H9 (cell line): ENCODE data around the gene PNKD. TPM values are rescaled to one million over a fixed set of nuclear protein-coding genes. Genes with fewer than 3 reads are reported as not detected.

ENCODE experiments used
- DNase-seq: peaks from one replicate; pipeline ENCODE4 v3.0.0-alpha.2; 2017
- H2AFZ ChIP-seq: one replicate; pipeline ENCODE4 v1.6.1; 2013; ENCODE audit warnings: mild to moderate bottlenecking, low read length, control low read depth, moderate library complexity
- H2AK5ac ChIP-seq: 2 replicates; pipeline ENCODE4 v1.6.1; 2013; ENCODE audit warnings: low read length, control low read depth, mixed read lengths; ENCODE audit not compliant: insufficient read length
- H2BK120ac ChIP-seq: one replicate; pipeline ENCODE4 v1.6.1; 2013; ENCODE audit warnings: low read depth, mild to moderate bottlenecking, low read length, control low read depth, inconsistent platforms; ENCODE audit not compliant: poor library complexity, severe bottlenecking
- H2BK12ac ChIP-seq: 2 replicates; pipeline ENCODE4 v1.6.1; 2013; ENCODE audit warnings: low read length, control low read depth, mixed read lengths, low read depth; ENCODE audit not compliant: insufficient read length
- H2BK15ac ChIP-seq: 2 replicates; pipeline ENCODE4 v1.6.1; 2013; ENCODE audit warnings: low read depth, low read length, control low read depth
- H2BK20ac ChIP-seq: one replicate; pipeline ENCODE4 v1.6.1; 2013; ENCODE audit warnings: low read depth, mild to moderate bottlenecking, low read length, control low read depth, inconsistent platforms; ENCODE audit not compliant: poor library complexity, severe bottlenecking
- H2BK5ac ChIP-seq: 2 replicates; pipeline ENCODE4 v1.6.1; 2013; ENCODE audit warnings: low read length, control low read depth, mixed read lengths; ENCODE audit not compliant: insufficient read length
- H3K14ac ChIP-seq: 2 replicates; pipeline ENCODE4 v1.6.1; 2013; ENCODE audit warnings: low read length, control low read depth; ENCODE audit not compliant: insufficient read depth
- H3K18ac ChIP-seq: 2 replicates; pipeline ENCODE4 v1.6.1; 2013; ENCODE audit warnings: low read depth, mild to moderate bottlenecking, mixed read lengths, low read length, control low read depth; ENCODE audit not compliant: insufficient read length
- H3K23ac ChIP-seq: 2 replicates; pipeline ENCODE4 v1.6.1; 2013; ENCODE audit warnings: low read length, control low read depth, mixed read lengths, low read depth; ENCODE audit not compliant: insufficient read length
- H3K23me2 ChIP-seq: 2 replicates; pipeline ENCODE4 v1.6.1; 2013; ENCODE audit warnings: low read depth, mild to moderate bottlenecking, mixed read lengths, low read length, control low read depth; ENCODE audit not compliant: insufficient read length, poor library complexity, severe bottlenecking
- H3K27ac ChIP-seq: 2 replicates; pipeline ENCODE4 v1.5.1; 2013; ENCODE audit warnings: low read length, control low read depth, mixed read lengths, low read depth; ENCODE audit not compliant: insufficient read length
- H3K27me3 ChIP-seq: 2 replicates; pipeline ENCODE4 v1.6.1; 2013; ENCODE audit warnings: low read length, control low read depth, inconsistent platforms; ENCODE audit not compliant: insufficient read depth
- H3K4ac ChIP-seq: 2 replicates; pipeline ENCODE4 v1.6.1; 2013; ENCODE audit warnings: low read depth, mild to moderate bottlenecking, control low read depth, inconsistent platforms, low read length, moderate library complexity
- H3K4me1 ChIP-seq: 2 replicates; pipeline ENCODE4 v1.6.1; 2013; ENCODE audit warnings: low read length, control low read depth, inconsistent platforms; ENCODE audit not compliant: insufficient read depth
- H3K4me2 ChIP-seq: 2 replicates; pipeline ENCODE4 v1.6.1; 2013; ENCODE audit warnings: low read length, control low read depth, mixed read lengths; ENCODE audit not compliant: insufficient read length, insufficient read depth
- H3K56ac ChIP-seq: 2 replicates; pipeline ENCODE4 v1.6.1; 2013; ENCODE audit warnings: low read depth, mild to moderate bottlenecking, mixed read lengths, low read length, control low read depth; ENCODE audit not compliant: insufficient read length
- H3K79me1 ChIP-seq: 2 replicates; pipeline ENCODE4 v1.6.1; 2013; ENCODE audit warnings: low read depth, mild to moderate bottlenecking, moderate library complexity, low read length, control low read depth, inconsistent platforms; ENCODE audit not compliant: insufficient read depth, poor library complexity, severe bottlenecking
- H3K79me2 ChIP-seq: 2 replicates; pipeline ENCODE4 v1.6.1; 2013; ENCODE audit warnings: low read length, control low read depth, inconsistent platforms; ENCODE audit not compliant: insufficient read depth
- H3K9ac ChIP-seq: 2 replicates; pipeline ENCODE4 v1.6.1; 2013; ENCODE audit warnings: low read length, control low read depth, mixed read lengths; ENCODE audit not compliant: insufficient read length; ENCODE audit errors: extremely low read depth
- H3K9me3 ChIP-seq: one replicate; pipeline ENCODE4 v1.6.1; 2013; ENCODE audit warnings: low read depth, low read length, inconsistent platforms; ENCODE audit not compliant: control insufficient read depth
- H3T11ph ChIP-seq: one replicate; pipeline ENCODE4 v1.6.1; 2013; ENCODE audit warnings: mild to moderate bottlenecking, low read length, control low read depth, inconsistent platforms
- H4K20me1 ChIP-seq: one replicate; pipeline ENCODE4 v1.6.1; 2013; ENCODE audit not compliant: control insufficient read depth, insufficient read length, insufficient read depth
- H4K5ac ChIP-seq: 2 replicates; pipeline ENCODE4 v1.6.1; 2013; ENCODE audit warnings: low read depth, mild to moderate bottlenecking, mixed read lengths, low read length, control low read depth; ENCODE audit not compliant: insufficient read length
- H4K8ac ChIP-seq: replicated peaks from 2 replicates; pipeline ENCODE4 v1.6.1; 2013; ENCODE audit warnings: low read length, control low read depth, mixed read lengths, low read depth; ENCODE audit not compliant: insufficient read length
- H4K91ac ChIP-seq: 2 replicates; pipeline ENCODE4 v1.6.1; 2013; ENCODE audit warnings: low read depth, mild to moderate bottlenecking, moderate library complexity, mixed read lengths, low read length, control low read depth; ENCODE audit not compliant: insufficient read length
- H3K27ac Mint-ChIP-seq, 3 experiments: 2 replicates in 2 of 3; 3 replicates in 1 of 3; pipeline ENCODE4 v1.8.0; 2020 to 2021; ENCODE audit warnings: mixed read lengths in 3 of 3, mild to moderate bottlenecking in 1 of 3, moderate library complexity in 1 of 3
- H3K27me3 Mint-ChIP-seq: 2 replicates; pipeline ENCODE4 v1.8.0; 2021; ENCODE audit warnings: low read depth, mild to moderate bottlenecking, moderate library complexity, mixed read lengths
- H3K36me3 Mint-ChIP-seq, 3 experiments: 2 replicates in 2 of 3; 3 replicates in 1 of 3; pipeline ENCODE4 v1.8.0; 2020 to 2021; ENCODE audit warnings: low read depth in 3 of 3, mixed read lengths in 3 of 3; ENCODE audit not compliant: insufficient read depth in 1 of 3
- H3K4me1 Mint-ChIP-seq, 2 experiments: 2 replicates each; pipeline ENCODE4 v1.8.0; 2020; ENCODE audit warnings: mixed read lengths in 2 of 2
- H3K4me3 Mint-ChIP-seq, 2 experiments: 2 replicates in 1 of 2; 3 replicates in 1 of 2; pipeline ENCODE4 v1.8.0; 2020 to 2021; ENCODE audit warnings: mild to moderate bottlenecking in 2 of 2, mixed read lengths in 2 of 2, moderate library complexity in 1 of 2
- H3K9me3 Mint-ChIP-seq, 2 experiments: 2 replicates in 1 of 2; 3 replicates in 1 of 2; pipeline ENCODE4 v1.8.0; 2020; ENCODE audit warnings: mild to moderate bottlenecking in 2 of 2, mixed read lengths in 2 of 2, moderate library complexity in 1 of 2
- CTCF ChIP-seq: fragments of 200-600 bp; sonication (generic); conservative IDR thresholded peaks from 3 replicates; pipeline ENCODE4 v1.8.0; 2021; ENCODE audit warnings: antibody characterized with exemption, mild to moderate bottlenecking
- WGBS: extraction: QIAGEN DNeasy Blood & Tissue Kit; methylation state at CpG from one replicate; pipeline ENCODE4 v1.1.7; 2013; ENCODE audit warnings: missing lambda C conversion rate, low lambda C conversion rate, mixed read lengths; ENCODE audit not compliant: insufficient read length; ENCODE audit errors: extremely low coverage; 5-methylcytosine and 5-hydroxymethylcytosine counted together
- total RNA-seq: library from RNA; stranded (reverse); gene quantifications from 2 replicates; pipeline ENCODE4 v1.2.1, GENCODE V29; 2021

The PNKD gene
- total RNA-seq, 1 experiment from 2014 or later: 31.6 TPM

- H3T11ph ChIP-seq: no peak overlapping the region
- no peak overlapping the region for H4K91ac ChIP-seq
- H3K4me2 ChIP-seq: no peak overlapping the region
- Mint-ChIP-seq H3K4me1 (peaks cover 20 to 24% of the 10 kb centered on the region in 2 experiments), H3K4me3 (no peak overlapping the region), H3K36me3 (no peaks in the 10 kb centered on the region), H3K27me3 (peaks cover 2% of the 10 kb centered on the region; the same call in 1 of the 2 replicates), H3K9me3 (no peaks in the 10 kb centered on the region), H3K27ac (no peak overlapping the region; a peak in 1 of 7 replicates)
- no peak overlapping the region for H3K27ac ChIP-seq
- no peak overlapping the region for H2BK120ac ChIP-seq
- H3K23me2 ChIP-seq: no peaks in the 10 kb centered on the region
- H2BK15ac ChIP-seq: no peak overlapping the region
- H3K79me2 ChIP-seq: no peaks in the 10 kb centered on the region
- no peak overlapping the region for H4K5ac ChIP-seq
- no peaks in the 10 kb centered on the region for H3K4me1 ChIP-seq
- H2BK12ac ChIP-seq: no peak overlapping the region
- no CpG with 5 or more reads among the region's 4 CpGs for WGBS
- no peak overlapping the region for H3K23ac ChIP-seq
- H2BK20ac ChIP-seq: no peak overlapping the region
- H4K20me1 ChIP-seq: no peaks in the 10 kb centered on the region
- no peak for DNase-seq
- H3K9ac ChIP-seq: no peak overlapping the region
- H3K79me1 ChIP-seq: no peaks in the 10 kb centered on the region
- no peak for TF ChIP-seq CTCF
- H3K9me3 ChIP-seq: no peaks in the 10 kb centered on the region
- H3K18ac ChIP-seq: no peak overlapping the region
- H2BK5ac ChIP-seq: no peak overlapping the region
- no peak overlapping the region for H3K4ac ChIP-seq
- no peak overlapping the region for H3K14ac ChIP-seq
- no peak overlapping the region for H2AK5ac ChIP-seq
- H4K8ac ChIP-seq: no peak overlapping the region
- no peaks in the 10 kb centered on the region for H3K27me3 ChIP-seq
- H2AFZ ChIP-seq: no peak overlapping the region
- no peak overlapping the region for H3K56ac ChIP-seq
These were observed 90.1 kb downstream of the PNKD start for GRCh38 chr2:218360453-218360852.
